ENCODE measurements around the gene SCN10A. TPM values are rescaled to one million over a fixed set of nuclear protein-coding genes. Genes with fewer than 3 reads are reported as not detected.

SCN10A gene
- polyA plus RNA-seq (2012; ENCODE audit: insufficient read depth, insufficient read length, low read depth) = not detected

DNA sequence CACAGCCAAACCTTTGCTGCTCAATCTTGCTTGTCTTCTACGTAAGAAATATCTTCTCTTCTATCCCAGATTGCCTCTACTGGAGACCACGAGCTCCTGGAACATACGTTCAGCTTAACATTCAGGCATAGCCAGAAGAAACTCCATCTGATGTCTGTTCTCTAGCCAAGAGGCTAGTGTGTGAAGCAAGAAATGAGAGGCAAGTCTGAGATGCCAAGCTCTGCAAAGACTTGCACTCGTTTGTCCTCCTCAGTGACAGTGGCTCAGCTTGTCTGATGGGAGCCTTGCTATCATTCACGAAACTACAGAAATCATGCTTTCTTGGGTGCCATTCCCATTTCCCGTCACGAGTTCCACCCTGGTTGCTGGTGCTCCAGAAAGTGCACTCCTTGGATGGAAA, at the start of gene SCN10A:
SCN10A (minus strand) TSS at position 192 of the 400 bp plus-strand sequence. CDS start 22,207 bp downstream, outside the sequence.
- no peaks in the 10 kb centered on the region for H3K9me3 ChIP-seq
- H3K4me1 ChIP-seq = no peaks in the 10 kb centered on the region
- no peak within 1 kb of the TSS for H3K4me3 ChIP-seq (ENCODE audit: low read depth, low read length)
- TF ChIP-seq, protein P1, sequence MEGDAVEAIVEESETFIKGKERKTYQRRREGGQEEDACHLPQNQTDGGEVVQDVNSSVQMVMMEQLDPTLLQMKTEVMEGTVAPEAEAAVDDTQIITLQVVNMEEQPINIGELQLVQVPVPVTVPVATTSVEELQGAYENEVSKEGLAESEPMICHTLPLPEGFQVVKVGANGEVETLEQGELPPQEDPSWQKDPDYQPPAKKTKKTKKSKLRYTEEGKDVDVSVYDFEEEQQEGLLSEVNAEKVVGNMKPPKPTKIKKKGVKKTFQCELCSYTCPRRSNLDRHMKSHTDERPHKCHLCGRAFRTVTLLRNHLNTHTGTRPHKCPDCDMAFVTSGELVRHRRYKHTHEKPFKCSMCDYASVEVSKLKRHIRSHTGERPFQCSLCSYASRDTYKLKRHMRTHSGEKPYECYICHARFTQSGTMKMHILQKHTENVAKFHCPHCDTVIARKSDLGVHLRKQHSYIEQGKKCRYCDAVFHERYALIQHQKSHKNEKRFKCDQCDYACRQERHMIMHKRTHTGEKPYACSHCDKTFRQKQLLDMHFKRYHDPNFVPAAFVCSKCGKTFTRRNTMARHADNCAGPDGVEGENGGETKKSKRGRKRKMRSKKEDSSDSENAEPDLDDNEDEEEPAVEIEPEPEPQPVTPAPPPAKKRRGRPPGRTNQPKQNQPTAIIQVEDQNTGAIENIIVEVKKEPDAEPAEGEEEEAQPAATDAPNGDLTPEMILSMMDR (IDR thresholded peaks at IDR 0.05; ENCODE audit: low read depth, low read length) = no peak
- no peaks in the 10 kb centered on the region for H3K27me3 ChIP-seq
- H3K36me3 ChIP-seq = no peaks in the 10 kb centered on the region
- DNase-seq = no peak

DNA sequence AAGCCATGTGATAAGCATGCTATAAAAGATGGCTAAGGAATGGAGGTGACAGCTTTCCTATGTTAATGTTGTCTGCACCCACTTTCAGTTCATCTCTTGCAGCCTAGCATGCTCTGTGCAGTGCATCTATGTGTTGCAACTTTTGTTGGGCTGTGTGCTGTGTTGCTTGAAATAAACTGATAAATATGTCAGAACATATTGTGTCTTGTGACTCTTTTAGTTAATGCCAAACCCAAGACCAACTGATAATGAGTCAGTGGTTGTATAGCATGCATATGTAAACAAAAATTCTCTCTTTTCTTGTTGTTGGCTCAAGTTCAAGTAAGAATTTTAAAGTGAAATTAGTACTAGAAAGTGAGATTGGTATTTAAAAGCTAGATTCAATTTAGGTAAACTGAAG, 37.0 kb upstream of the SCN10A start:
- no peak for DNase-seq
- no peak overlapping the region for H3K4me3 ChIP-seq (ENCODE audit: low read depth, low read length)
- TF ChIP-seq, protein P1 (IDR thresholded peaks at IDR 0.05; ENCODE audit: low read depth, low read length) = no peak
- no peaks in the 10 kb centered on the region for H3K9me3 ChIP-seq
- no peaks in the 10 kb centered on the region for H3K36me3 ChIP-seq
- H3K27me3 ChIP-seq = no peaks in the 10 kb centered on the region
- H3K4me1 ChIP-seq = no peaks in the 10 kb centered on the region

DNA sequence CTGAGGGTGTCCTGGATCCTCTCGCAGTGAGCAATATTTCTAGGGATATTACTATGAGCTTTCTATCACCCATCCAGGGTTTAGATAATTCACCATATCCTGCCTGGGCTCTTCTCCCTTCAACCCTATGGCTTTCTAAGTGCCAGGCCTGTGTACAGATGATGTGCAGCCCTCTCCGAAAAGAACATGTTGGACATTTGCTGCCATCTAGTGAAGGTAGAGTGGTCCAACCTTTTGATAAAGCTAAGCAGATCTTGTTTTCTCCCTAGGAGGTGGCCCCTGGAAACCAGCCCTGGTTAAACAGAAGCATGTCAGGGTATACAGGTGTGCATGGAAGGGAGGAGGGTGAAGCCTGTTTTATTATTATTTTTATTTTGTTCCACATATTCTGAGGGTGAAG, 27.9 kb upstream of the SCN10A start:
- H3K27me3 ChIP-seq = no peaks in the 10 kb centered on the region; the same call in 1 of the 2 replicates
- TF ChIP-seq, protein P1 (IDR thresholded peaks at IDR 0.05; ENCODE audit: low read depth, low read length) = peak; percentile 39
- no peak for DNase-seq
- no peaks in the 10 kb centered on the region for H3K9me3 ChIP-seq
- no peak overlapping the region for H3K4me3 ChIP-seq (ENCODE audit: low read depth, low read length)
- no peaks in the 10 kb centered on the region for H3K36me3 ChIP-seq
- no peaks in the 10 kb centered on the region for H3K4me1 ChIP-seq

DNA sequence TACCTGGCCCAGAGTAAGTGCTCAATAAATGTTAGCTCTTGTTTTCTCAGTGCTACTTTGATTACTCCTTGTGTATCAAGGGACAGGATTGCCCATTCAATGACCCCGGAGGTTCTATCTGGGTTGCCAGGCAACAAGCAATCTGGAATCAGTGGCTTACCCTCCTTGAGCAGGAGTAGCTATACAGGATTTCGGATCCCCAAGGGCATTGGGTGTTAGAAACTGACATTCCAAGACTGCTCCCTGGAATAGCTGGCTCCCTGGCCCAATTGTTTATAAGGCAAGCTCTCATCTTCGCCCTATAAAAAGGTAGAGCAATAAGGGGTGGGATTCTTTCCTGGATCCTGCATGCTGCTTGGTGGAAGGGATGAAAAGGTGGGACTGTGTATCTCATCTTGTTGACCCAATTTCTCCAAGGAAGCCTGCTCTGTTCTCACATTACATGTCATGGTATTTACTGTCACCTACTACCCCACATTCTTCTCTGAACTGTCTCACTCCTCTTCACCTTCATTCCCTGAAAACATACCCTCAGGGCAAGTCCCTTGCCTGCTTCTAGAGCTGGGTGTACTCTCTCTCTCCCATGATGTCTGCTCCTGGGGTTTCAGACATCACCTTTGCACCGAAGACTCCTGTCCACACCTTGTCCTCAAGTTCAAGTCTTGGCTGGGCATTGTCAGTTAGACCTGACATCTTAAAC, 26.4 kb upstream of the SCN10A start:
- no peaks in the 10 kb centered on the region for H3K9me3 ChIP-seq
- no peaks in the 10 kb centered on the region for H3K36me3 ChIP-seq
- no peak overlapping the region for H3K4me3 ChIP-seq (ENCODE audit: low read depth, low read length)
- TF ChIP-seq, protein P1 (IDR thresholded peaks at IDR 0.05; ENCODE audit: low read depth, low read length) = no peak
- no peaks in the 10 kb centered on the region; the same call in 1 of the 2 replicates for H3K27me3 ChIP-seq
- H3K4me1 ChIP-seq = no peaks in the 10 kb centered on the region
- no peak for DNase-seq

DNA sequence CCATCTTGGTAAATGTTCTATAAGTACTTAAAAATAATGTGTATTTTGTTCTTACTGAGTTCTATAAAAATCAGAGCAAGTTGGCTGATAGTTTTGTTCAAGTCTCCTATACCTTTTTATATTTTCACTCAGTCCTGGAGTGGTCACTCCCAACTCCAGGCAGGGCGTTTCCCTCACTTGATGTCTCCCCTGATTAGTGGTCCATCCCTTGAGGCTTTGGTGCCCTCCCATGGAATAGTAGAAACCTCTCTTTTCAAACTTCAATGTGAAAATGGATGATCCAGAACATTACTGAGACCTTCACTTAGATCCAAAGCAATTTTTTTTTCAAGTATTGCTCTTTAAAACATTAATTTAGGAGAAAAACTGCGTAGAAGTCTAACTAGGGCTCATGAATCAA, 25.0 kb upstream of the SCN10A start:
- Histone ChIP-seq H3K36me3 (no peaks in the 10 kb centered on the region), H3K4me1 (no peaks in the 10 kb centered on the region), H3K9me3 (no peaks in the 10 kb centered on the region), H3K4me3 (ENCODE audit: low read depth, low read length) (no peak overlapping the region), H3K27me3 (no peaks in the 10 kb centered on the region; the same call in 1 of the 2 replicates)
- no peak for DNase-seq
- TF ChIP-seq, protein P1 (IDR thresholded peaks at IDR 0.05; ENCODE audit: low read depth, low read length) = no peak

DNA sequence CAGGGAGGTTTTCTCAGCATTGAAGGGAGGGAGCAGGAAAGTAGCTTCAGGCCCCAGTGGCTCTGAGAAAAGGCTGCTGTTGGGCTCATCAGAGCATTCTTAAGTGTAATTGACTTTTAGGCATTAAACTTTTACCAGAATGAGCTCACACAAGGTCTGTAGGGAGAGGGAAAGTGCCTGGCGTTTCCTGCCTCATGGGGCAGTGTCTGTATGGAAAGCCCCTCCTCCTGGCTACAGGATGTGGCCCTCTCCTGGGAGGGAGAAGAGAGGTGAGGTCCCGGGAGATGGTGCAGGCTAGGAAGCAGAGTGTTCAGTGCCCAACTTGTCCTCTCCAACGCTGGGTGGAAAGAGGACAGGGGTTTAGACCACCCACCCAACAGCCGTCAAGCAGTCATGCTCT, 21.3 kb upstream of the SCN10A start:
- H3K4me1 ChIP-seq = no peaks in the 10 kb centered on the region
- no peaks in the 10 kb centered on the region; the same call in 1 of the 2 replicates for H3K27me3 ChIP-seq
- TF ChIP-seq, protein P1 (IDR thresholded peaks at IDR 0.05; ENCODE audit: low read depth, low read length) = no peak
- DNase-seq = no peak
- no peak overlapping the region for H3K4me3 ChIP-seq (ENCODE audit: low read depth, low read length)
- no peaks in the 10 kb centered on the region for H3K36me3 ChIP-seq
- H3K9me3 ChIP-seq = no peaks in the 10 kb centered on the region
